ES-I3 (cell line): ENCODE data around the gene TUSC1.
"Not testable (repeated sequence)": the region's sequence is repeated elsewhere in the genome, so short reads cannot be mapped to it uniquely, and the experiment has no call there.

Experiments used
- H3K36me3 ChIP-seq: 2 replicates; pipeline ENCODE4 v1.6.1; 2013; ENCODE audit warnings: mild to moderate bottlenecking, low read length, control low read depth, moderate library complexity; ENCODE audit not compliant: insufficient read depth
- H3K4me1 ChIP-seq: 2 replicates; pipeline ENCODE4 v1.6.1; 2013; ENCODE audit warnings: mild to moderate bottlenecking, control low read depth, low read length; ENCODE audit not compliant: insufficient read depth
- H3K9ac ChIP-seq: 2 replicates; pipeline ENCODE4 v1.6.1; 2013; ENCODE audit warnings: low read depth, mild to moderate bottlenecking, low read length, moderate library complexity
- H3K9me3 ChIP-seq: 2 replicates; pipeline ENCODE4 v1.6.1; 2013; ENCODE audit warnings: mild to moderate bottlenecking, low read length, moderate library complexity; ENCODE audit not compliant: control insufficient read depth, insufficient read depth

Gene TUSC1

GRCh38 chr9:25677301-25678146, 720 bp downstream of the TUSC1 start:
- Histone ChIP-seq H3K9ac (no peak overlapping the region), H3K36me3 (no peaks in the 10 kb centered on the region), H3K9me3 (no peaks in the 10 kb centered on the region), H3K4me1 (peaks cover 7% of the 10 kb centered on the region; the same call in 1 of the 2 replicates)

DNA sequence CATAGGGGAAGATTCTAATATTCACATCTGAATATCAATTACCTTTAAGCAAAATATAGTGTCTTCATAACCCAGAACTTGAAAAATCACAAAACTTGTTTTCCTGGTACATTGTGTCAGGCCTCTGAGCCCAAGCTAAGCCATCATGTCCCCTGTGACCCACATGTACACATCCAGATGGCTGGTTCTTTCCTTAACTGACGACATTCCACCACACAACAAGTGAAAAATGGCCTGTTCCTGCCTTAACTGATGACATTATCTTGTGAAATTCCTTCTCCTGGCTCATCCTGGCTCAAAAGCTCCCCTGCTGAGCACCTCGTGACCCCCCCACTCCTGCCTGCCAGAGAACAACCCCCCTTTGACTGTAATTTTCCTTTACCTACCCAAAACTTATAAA, 2.4 kb downstream of the TUSC1 start:
- not testable (repeated sequence) for H3K36me3 ChIP-seq, H3K9me3 ChIP-seq, H3K4me1 ChIP-seq, H3K9ac ChIP-seq

- Histone ChIP-seq H3K4me1 (peaks cover 8% of the 10 kb centered on the region; the same call in 1 of the 2 replicates), H3K9ac (no peak overlapping the region), H3K9me3 (no peaks in the 10 kb centered on the region), H3K36me3 (no peaks in the 10 kb centered on the region)
These were observed 19.7 kb downstream of the TUSC1 start for GRCh38 chr9:25658571-25658970.

- Histone ChIP-seq H3K9me3 (no peaks in the 10 kb centered on the region), H3K4me1 (peaks cover 8% of the 10 kb centered on the region; the same call in 1 of the 2 replicates), H3K36me3 (no peaks in the 10 kb centered on the region), H3K9ac (no peak overlapping the region)
These were observed 23.8 kb downstream of the TUSC1 start for GRCh38 chr9:25654417-25654816.

DNA sequence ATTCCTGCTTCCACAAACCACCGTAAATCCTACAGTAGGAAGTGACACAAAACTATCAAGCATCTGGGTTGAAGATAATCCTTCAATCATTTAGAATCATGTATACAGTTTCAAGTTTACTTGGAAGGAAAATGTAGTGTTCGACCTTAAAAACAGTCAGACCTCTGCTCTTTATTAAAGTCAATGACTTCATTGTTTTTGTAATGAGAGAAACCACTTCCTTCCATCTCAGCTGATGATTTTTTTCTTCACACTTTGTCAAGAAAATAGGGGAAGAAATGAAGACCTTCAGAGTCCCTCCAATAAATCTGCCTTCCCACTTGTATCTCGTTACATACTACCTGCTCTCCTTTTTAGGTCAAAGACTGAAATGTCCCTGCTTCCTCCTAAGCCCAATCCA, 30.1 kb downstream of the TUSC1 start:
- Histone ChIP-seq H3K36me3 (no peaks in the 10 kb centered on the region), H3K9ac (no peak overlapping the region), H3K4me1 (no peaks in the 10 kb centered on the region), H3K9me3 (no peaks in the 10 kb centered on the region)

- Histone ChIP-seq H3K4me1 (no peaks in the 10 kb centered on the region), H3K36me3 (no peaks in the 10 kb centered on the region), H3K9me3 (no peaks in the 10 kb centered on the region), H3K9ac (no peak overlapping the region)
These were observed 42.2 kb downstream of the TUSC1 start for GRCh38 chr9:25636026-25636425.

DNA sequence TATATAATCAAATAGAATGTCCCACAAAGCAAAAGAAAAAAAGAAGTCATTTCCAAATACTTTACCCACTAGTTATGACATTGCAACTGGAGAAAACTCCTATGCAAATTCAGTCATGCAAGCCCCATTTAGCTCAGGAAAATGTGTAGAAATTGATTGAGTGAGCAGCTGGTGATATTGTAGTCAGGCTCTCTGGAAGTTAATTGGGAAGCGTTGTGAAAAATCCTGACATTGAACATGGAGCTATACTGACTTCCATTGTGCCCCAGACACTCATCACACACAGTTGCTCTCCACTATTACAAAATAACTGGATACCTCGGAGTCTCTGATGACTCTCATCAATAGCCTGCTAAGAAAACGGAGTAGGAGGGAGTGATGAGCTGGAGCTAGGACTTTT, 49.0 kb downstream of the TUSC1 start:
- Histone ChIP-seq H3K9ac (no peak overlapping the region), H3K36me3 (no peaks in the 10 kb centered on the region), H3K9me3 (no peaks in the 10 kb centered on the region), H3K4me1 (no peaks in the 10 kb centered on the region)
